ENCODE data around the gene PRCC.

PRCC gene

GRCh38 chr1:156767101-156767878, at the start of gene PRCC:
TSS of gene PRCC (plus strand) at chr1:156767535. CDS start at chr1:156767772, 237 bp downstream.
- DNase-seq: peak; percentile 100

GRCh38 chr1:156721131-156721530, 46.2 kb upstream of the PRCC start:
- DNase-seq: no peak

- DNase-seq: no peak
These were observed 45.8 kb upstream of the PRCC start for GRCh38 chr1:156721535-156721934.

GRCh38 chr1:156725683-156726280, 41.6 kb upstream of the PRCC start:
- peak; percentile 75 for DNase-seq

GRCh38 chr1:156726549-156727226, 40.6 kb upstream of the PRCC start:
- DNase-seq: peak; percentile 43

GRCh38 chr1:156727492-156727891, 39.8 kb upstream of the PRCC start:
- DNase-seq: no peak

GRCh38 chr1:156727926-156728598, 39.3 kb upstream of the PRCC start, which contains the start of gene METTL25B:
TSS of gene METTL25B (plus strand) at chr1:156728469. CDS start at chr1:156729105, 636 bp downstream.
- peak; percentile 89 for DNase-seq

GRCh38 chr1:156728599-156729462, 38.5 kb upstream of the PRCC start, which contains the start of gene ISG20L2:
TSS of gene ISG20L2 (minus strand) at chr1:156728766. CDS start at chr1:156727652, 1,114 bp downstream.
- DNase-seq: peak; percentile 98

- DNase-seq: no peak
These were observed 33.2 kb upstream of the PRCC start for GRCh38 chr1:156733989-156734584.

- DNase-seq: no peak
These were observed 28.9 kb upstream of the PRCC start for GRCh38 chr1:156738407-156738806.

- no peak for DNase-seq
These were observed 28.4 kb upstream of the PRCC start for GRCh38 chr1:156738916-156739315.

- DNase-seq: peak; percentile 69
These were observed 27.0 kb upstream of the PRCC start for GRCh38 chr1:156740237-156740740.

GRCh38 chr1:156740741-156741480, 26.4 kb upstream of the PRCC start, which contains the start of gene MRPL24:
TSS of gene MRPL24 (minus strand) at chr1:156741088. CDS start at chr1:156738704, 2,384 bp downstream.
- peak; percentile 100 for DNase-seq

- DNase-seq: no peak
These were observed 25.8 kb upstream of the PRCC start for GRCh38 chr1:156741481-156741983.

- DNase-seq: no peak
These were observed 25.3 kb upstream of the PRCC start for GRCh38 chr1:156742017-156742416.

- DNase-seq: no peak
These were observed 24.5 kb upstream of the PRCC start for GRCh38 chr1:156742801-156743200.

- DNase-seq: no peak
These were observed 23.7 kb upstream of the PRCC start for GRCh38 chr1:156743367-156744302.

- DNase-seq: no peak
These were observed 23.0 kb upstream of the PRCC start for GRCh38 chr1:156744344-156744743.

GRCh38 chr1:156744786-156745419, 22.4 kb upstream of the PRCC start:
- no peak for DNase-seq

Data from NCI-H2171 treated with DMSO at 0.1 percent for 48 hours (cell line).